Articular chondrocyte of knee joint (primary cell): ENCODE results near the gene TSPAN7. TPM values are rescaled to one million over a fixed set of nuclear protein-coding genes. Genes with fewer than 3 reads are reported as not detected.

Source experiments
- small RNA-seq: library from RNA; depleted of rRNA; stranded (forward); fragments of <200 nt; gene quantifications from one replicate; pipeline ENCODE3, GENCODE V24; 2012
- total RNA-seq: library from RNA; depleted of rRNA; stranded (reverse); fragments of >200 nt; gene quantifications from 2 replicates; pipeline ENCODE4 v1.2.3, GENCODE V29; 2012

Gene TSPAN7
- 0.11 TPM in 1 of 2 replicates, not detected in the other for total RNA-seq

DNA sequence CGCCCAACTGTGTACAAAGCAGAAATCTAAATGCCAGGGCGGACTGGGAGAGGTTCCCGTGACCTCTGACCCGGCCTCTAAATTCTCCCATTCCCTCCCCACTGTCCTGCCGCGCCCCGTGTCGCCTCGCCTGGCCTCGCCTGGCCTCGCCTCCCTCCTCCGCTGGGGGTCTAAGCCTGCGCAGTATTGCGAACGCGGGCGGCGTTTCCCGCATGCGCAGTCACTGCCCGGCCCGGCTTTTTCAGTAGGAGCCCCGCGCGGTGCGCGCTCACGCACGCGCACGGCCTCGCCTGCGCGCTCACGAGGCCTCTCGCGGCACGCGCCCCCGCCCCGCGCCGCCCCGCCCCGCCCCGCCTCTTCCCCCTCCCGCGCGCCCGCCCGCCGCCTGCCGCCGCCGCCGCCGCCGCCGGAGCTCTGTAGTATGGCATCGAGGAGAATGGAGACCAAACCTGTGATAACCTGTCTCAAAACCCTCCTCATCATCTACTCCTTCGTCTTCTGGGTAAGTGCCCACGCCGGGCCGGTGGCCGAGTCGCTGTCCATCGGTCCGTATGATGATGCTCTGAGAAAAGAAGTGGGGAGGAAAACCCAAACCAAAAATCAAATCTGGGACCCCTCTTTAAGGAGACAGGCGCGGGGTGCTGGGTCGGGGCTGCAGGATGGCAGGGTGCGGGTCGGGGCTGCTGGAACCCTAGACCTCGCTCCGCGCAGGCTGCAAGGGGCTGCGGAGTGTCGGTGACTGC is at the start of gene TSPAN7:
Gene TSPAN7, plus strand, starts transcription at position 417 of the 743 bp plus-strand sequence. Its CDS starts 5 bp downstream, at position 422.

Small RNA genes lying within 50 kb of the gene (small RNA-seq; reads per million reads assigned to genes)
- gene RNU7-7P, result not detected

Other genes starting within 250 kb of the TSPAN7 start
- 5.2 and 6.1 TPM in 2 replicates for gene RPGR, start 234.0 kb upstream of the TSPAN7 start, total RNA-seq
- gene OTC, start 208.9 kb upstream of the TSPAN7 start, total RNA-seq, result not detected in 2 replicates
- gene MID1IP1, start 239.9 kb downstream of the TSPAN7 start, total RNA-seq, result 28.6 and 33.5 TPM in 2 replicates